ENCODE measurements around the gene ECI1.

ECI1 gene

GRCh38 chr16:2278272-2278608 is 26.9 kb upstream of the ECI1 start:
- Histone ChIP-seq H3K27me3 (ENCODE audit: control insufficient read depth, insufficient read depth, low read length) (no peaks in the 10 kb centered on the region), H3K9me3 (ENCODE audit: control insufficient read depth, low read depth, low read length) (no peaks in the 10 kb centered on the region), H3K4me3 (ENCODE audit: low read length) (no peak overlapping the region), H3K36me3 (ENCODE audit: control insufficient read depth, low read depth, low read length) (no peaks in the 10 kb centered on the region), H3K9ac (ENCODE audit: low read length) (no peak overlapping the region), H3K4me1 (ENCODE audit: control insufficient read depth, low read depth, low read length) (no peaks in the 10 kb centered on the region), H3K27ac (ENCODE audit: low read length) (no peak overlapping the region)

GRCh38 chr16:2277466-2278271 is 26.3 kb upstream of the ECI1 start:
- Histone ChIP-seq H3K4me3 (ENCODE audit: low read length) (no peak overlapping the region), H3K27me3 (ENCODE audit: control insufficient read depth, insufficient read depth, low read length) (no peaks in the 10 kb centered on the region), H3K4me1 (ENCODE audit: control insufficient read depth, low read depth, low read length) (no peaks in the 10 kb centered on the region), H3K27ac (ENCODE audit: low read length) (no peak overlapping the region), H3K9me3 (ENCODE audit: control insufficient read depth, low read depth, low read length) (no peaks in the 10 kb centered on the region), H3K9ac (ENCODE audit: low read length) (no peak overlapping the region), H3K36me3 (ENCODE audit: control insufficient read depth, low read depth, low read length) (no peaks in the 10 kb centered on the region)

- Histone ChIP-seq H3K27ac (ENCODE audit: low read length) (no peak overlapping the region), H3K4me3 (ENCODE audit: low read length) (no peak overlapping the region), H3K27me3 (ENCODE audit: control insufficient read depth, insufficient read depth, low read length) (no peaks in the 10 kb centered on the region), H3K36me3 (ENCODE audit: control insufficient read depth, low read depth, low read length) (no peaks in the 10 kb centered on the region), H3K4me1 (ENCODE audit: control insufficient read depth, low read depth, low read length) (no peaks in the 10 kb centered on the region), H3K9me3 (ENCODE audit: control insufficient read depth, low read depth, low read length) (no peaks in the 10 kb centered on the region), H3K9ac (ENCODE audit: low read length) (no peak overlapping the region)
These were observed 25.2 kb upstream of the ECI1 start for GRCh38 chr16:2276368-2277195.

GRCh38 chr16:2275476-2276367 is 24.3 kb upstream of the ECI1 start:
- H3K36me3 ChIP-seq (ENCODE audit: control insufficient read depth, low read depth, low read length), result no peaks in the 10 kb centered on the region
- no peaks in the 10 kb centered on the region for H3K9me3 ChIP-seq (ENCODE audit: control insufficient read depth, low read depth, low read length)
- H3K27me3 ChIP-seq (ENCODE audit: control insufficient read depth, insufficient read depth, low read length), result no peaks in the 10 kb centered on the region
- H3K9ac ChIP-seq (ENCODE audit: low read length), result no peak overlapping the region
- H3K4me3 ChIP-seq (ENCODE audit: low read length), result no peak overlapping the region
- no peaks in the 10 kb centered on the region for H3K4me1 ChIP-seq (ENCODE audit: control insufficient read depth, low read depth, low read length)
- no peak overlapping the region for H3K27ac ChIP-seq (ENCODE audit: low read length)

- H3K36me3 ChIP-seq (ENCODE audit: control insufficient read depth, low read depth, low read length), result no peaks in the 10 kb centered on the region
- H3K27me3 ChIP-seq (ENCODE audit: control insufficient read depth, insufficient read depth, low read length), result peaks cover 5% of the 10 kb centered on the region
- no peak overlapping the region for H3K9ac ChIP-seq (ENCODE audit: low read length)
- H3K27ac ChIP-seq (ENCODE audit: low read length), result no peak overlapping the region
- H3K4me3 ChIP-seq (ENCODE audit: low read length), result no peak overlapping the region
- no peaks in the 10 kb centered on the region for H3K9me3 ChIP-seq (ENCODE audit: control insufficient read depth, low read depth, low read length)
- H3K4me1 ChIP-seq (ENCODE audit: control insufficient read depth, low read depth, low read length), result no peaks in the 10 kb centered on the region
These were observed 22.5 kb upstream of the ECI1 start for GRCh38 chr16:2273931-2274330.

GRCh38 chr16:2273484-2273883 is 22.1 kb upstream of the ECI1 start:
- Histone ChIP-seq H3K27me3 (ENCODE audit: control insufficient read depth, insufficient read depth, low read length) (peaks cover 5% of the 10 kb centered on the region), H3K36me3 (ENCODE audit: control insufficient read depth, low read depth, low read length) (no peaks in the 10 kb centered on the region), H3K9ac (ENCODE audit: low read length) (no peak overlapping the region), H3K27ac (ENCODE audit: low read length) (no peak overlapping the region), H3K4me3 (ENCODE audit: low read length) (no peak overlapping the region), H3K4me1 (ENCODE audit: control insufficient read depth, low read depth, low read length) (no peaks in the 10 kb centered on the region), H3K9me3 (ENCODE audit: control insufficient read depth, low read depth, low read length) (no peaks in the 10 kb centered on the region)

GRCh38 chr16:2271848-2272461 is 20.6 kb upstream of the ECI1 start:
- H3K27me3 ChIP-seq (ENCODE audit: control insufficient read depth, insufficient read depth, low read length), result peaks cover 5% of the 10 kb centered on the region
- no peaks in the 10 kb centered on the region for H3K36me3 ChIP-seq (ENCODE audit: control insufficient read depth, low read depth, low read length)
- H3K27ac ChIP-seq (ENCODE audit: low read length), result no peak overlapping the region
- no peak overlapping the region for H3K9ac ChIP-seq (ENCODE audit: low read length)
- H3K4me3 ChIP-seq (ENCODE audit: low read length), result no peak overlapping the region
- no peaks in the 10 kb centered on the region for H3K9me3 ChIP-seq (ENCODE audit: control insufficient read depth, low read depth, low read length)
- no peaks in the 10 kb centered on the region for H3K4me1 ChIP-seq (ENCODE audit: control insufficient read depth, low read depth, low read length)

- Histone ChIP-seq H3K27ac (ENCODE audit: low read length) (no peak overlapping the region), H3K9ac (ENCODE audit: low read length) (no peak overlapping the region), H3K36me3 (ENCODE audit: control insufficient read depth, low read depth, low read length) (no peaks in the 10 kb centered on the region), H3K9me3 (ENCODE audit: control insufficient read depth, low read depth, low read length) (no peaks in the 10 kb centered on the region), H3K27me3 (ENCODE audit: control insufficient read depth, insufficient read depth, low read length) (peaks cover 5% of the 10 kb centered on the region), H3K4me3 (ENCODE audit: low read length) (no peak overlapping the region), H3K4me1 (ENCODE audit: control insufficient read depth, low read depth, low read length) (no peaks in the 10 kb centered on the region)
These were observed 19.4 kb upstream of the ECI1 start for GRCh38 chr16:2270588-2271470.

- H3K9ac ChIP-seq (ENCODE audit: low read length), result no peak overlapping the region
- H3K27me3 ChIP-seq (ENCODE audit: control insufficient read depth, insufficient read depth, low read length), result peaks cover 5% of the 10 kb centered on the region
- H3K9me3 ChIP-seq (ENCODE audit: control insufficient read depth, low read depth, low read length), result no peaks in the 10 kb centered on the region
- no peak overlapping the region for H3K4me3 ChIP-seq (ENCODE audit: low read length)
- peaks cover 2% of the 10 kb centered on the region for H3K4me1 ChIP-seq (ENCODE audit: control insufficient read depth, low read depth, low read length)
- no peak overlapping the region for H3K27ac ChIP-seq (ENCODE audit: low read length)
- peaks cover 6% of the 10 kb centered on the region for H3K36me3 ChIP-seq (ENCODE audit: control insufficient read depth, low read depth, low read length)
These were observed 18.7 kb upstream of the ECI1 start for GRCh38 chr16:2270070-2270462.

GRCh38 chr16:2267913-2268666 is 16.7 kb upstream of the ECI1 start, which contains the start of gene RNPS1:
Gene RNPS1, minus strand, starts transcription at chr16:2268126. Its CDS starts 3,483 bp downstream, at chr16:2264643.
- peak within 1 kb of the TSS; percentile 71 for H3K4me3 ChIP-seq (ENCODE audit: low read length)
- H3K27ac ChIP-seq (ENCODE audit: low read length), result peak within 1 kb of the TSS; percentile 71
- peaks cover 5% of the 10 kb centered on the region for H3K27me3 ChIP-seq (ENCODE audit: control insufficient read depth, insufficient read depth, low read length)
- peaks cover 25% of the 10 kb centered on the region for H3K36me3 ChIP-seq (ENCODE audit: control insufficient read depth, low read depth, low read length)
- no peaks in the 10 kb centered on the region for H3K9me3 ChIP-seq (ENCODE audit: control insufficient read depth, low read depth, low read length)
- H3K4me1 ChIP-seq (ENCODE audit: control insufficient read depth, low read depth, low read length), result peaks cover 4% of the 10 kb centered on the region
- peak within 1 kb of the TSS; percentile 88 for H3K9ac ChIP-seq (ENCODE audit: low read length)
